GM12891 (cell line): ENCODE results near the gene ECHS1.

Experiments
- DNase-seq: peaks from one replicate; pipeline ENCODE4 v3.0.0; 2011; ENCODE audit warnings: low spot score; ENCODE audit not compliant: insufficient read length
- FAIRE-seq: peaks from 2 replicates; lab custom pipeline; 2011; peaks lifted over from hg19 to GRCh38; lab: Jason Lieb, UNC
- PAX5 ChIP-seq: IDR thresholded peaks from 2 replicates; pipeline ENCODE4 v1.6.1; 2011; ENCODE audit warnings: low read length, moderate library complexity, mild to moderate bottlenecking; ENCODE audit not compliant: insufficient read depth, severe bottlenecking
- POLR2A ChIP-seq: IDR thresholded peaks from 2 replicates; pipeline ENCODE4 v1.6.1; 2011; ENCODE audit warnings: low read depth, low read length, control low read depth
- POLR2AphosphoS5 ChIP-seq: IDR thresholded peaks from 2 replicates; pipeline ENCODE4 v1.6.1; 2011; ENCODE audit warnings: low read depth, low read length, control low read depth
- POU2F2 ChIP-seq: IDR thresholded peaks from 2 replicates; pipeline ENCODE4 v1.6.1; 2011; ENCODE audit warnings: low read depth, mild to moderate bottlenecking, control low read depth, low read length, moderate library complexity
- SPI1 ChIP-seq: IDR thresholded peaks from 2 replicates; pipeline ENCODE4 v1.6.1; 2011; ENCODE audit warnings: low read depth, low read length, control low read depth
- TAF1 ChIP-seq: IDR thresholded peaks from 2 replicates; pipeline ENCODE4 v1.6.1; 2011; ENCODE audit warnings: low read depth, low read length, control low read depth

Gene ECHS1

GRCh38 chr10:133347710-133348517, 25.2 kb downstream of the ECHS1 start:
- DNase-seq (no peak), FAIRE-seq (no peak)
- TF ChIP-seq POU2F2 (no peak), TAF1 (no peak), SPI1 (no peak), PAX5 (no peak), POLR2AphosphoS5 (no peak), POLR2A (no peak)

GRCh38 chr10:133346413-133346812, 26.7 kb downstream of the ECHS1 start:
- TF ChIP-seq POLR2AphosphoS5 (no peak), POU2F2 (no peak), PAX5 (no peak), SPI1 (no peak)
- FAIRE-seq (no peak), DNase-seq (no peak)

- FAIRE-seq (no peak), DNase-seq (no peak)
- TF ChIP-seq POU2F2 (no peak), TAF1 (no peak), SPI1 (no peak), POLR2AphosphoS5 (no peak), PAX5 (no peak), POLR2A (no peak)
These were observed 28.9 kb downstream of the ECHS1 start for GRCh38 chr10:133344236-133344635.

- FAIRE-seq: no peak
- TF ChIP-seq POLR2A (no peak), TAF1 (no peak)
- no peak for DNase-seq
These were observed 29.6 kb downstream of the ECHS1 start for GRCh38 chr10:133343558-133343957.

- DNase-seq: no peak
- no peak for FAIRE-seq
- no peak for TF ChIP-seq SPI1
- TF ChIP-seq PAX5: no peak
- no peak for TF ChIP-seq TAF1
- TF ChIP-seq POLR2AphosphoS5: no peak
- TF ChIP-seq POLR2A: no peak
- no peak for TF ChIP-seq POU2F2
These were observed 30.2 kb downstream of the ECHS1 start for GRCh38 chr10:133342942-133343341.

- FAIRE-seq (no peak), DNase-seq (no peak)
- TF ChIP-seq POU2F2: no peak
- no peak for TF ChIP-seq PAX5
- no peak for TF ChIP-seq SPI1
- no peak for TF ChIP-seq POLR2A
- TF ChIP-seq POLR2AphosphoS5: no peak
- no peak for TF ChIP-seq TAF1
These were observed 31.2 kb downstream of the ECHS1 start for GRCh38 chr10:133341983-133342382.

- no peak for TF ChIP-seq POU2F2
- FAIRE-seq: peak; percentile 38
- DNase-seq: no peak
These were observed 33.3 kb downstream of the ECHS1 start for GRCh38 chr10:133339708-133340380.

- DNase-seq: no peak
- TF ChIP-seq SPI1: no peak
- no peak for TF ChIP-seq POLR2AphosphoS5
- TF ChIP-seq TAF1: no peak
- no peak for TF ChIP-seq PAX5
- TF ChIP-seq POLR2A: no peak
- no peak for TF ChIP-seq POU2F2
- peak; percentile 67 for FAIRE-seq
These were observed 34.8 kb downstream of the ECHS1 start for GRCh38 chr10:133338080-133339071.

GRCh38 chr10:133337370-133337725, 35.8 kb downstream of the ECHS1 start:
- TF ChIP-seq SPI1 (no peak), POLR2A (no peak), TAF1 (no peak), POLR2AphosphoS5 (no peak), POU2F2 (no peak)
- FAIRE-seq (peak; percentile 88), DNase-seq (no peak)
